CD4-positive, alpha-beta T cell treated with Interleukin-4 for 4 hours (primary cell): ENCODE measurements around the gene ENOX1.

ENCODE experiments used
- DNase-seq: peaks from one replicate; pipeline ENCODE4 v3.0.0-alpha.2; 2020

The ENOX1 gene

DNA sequence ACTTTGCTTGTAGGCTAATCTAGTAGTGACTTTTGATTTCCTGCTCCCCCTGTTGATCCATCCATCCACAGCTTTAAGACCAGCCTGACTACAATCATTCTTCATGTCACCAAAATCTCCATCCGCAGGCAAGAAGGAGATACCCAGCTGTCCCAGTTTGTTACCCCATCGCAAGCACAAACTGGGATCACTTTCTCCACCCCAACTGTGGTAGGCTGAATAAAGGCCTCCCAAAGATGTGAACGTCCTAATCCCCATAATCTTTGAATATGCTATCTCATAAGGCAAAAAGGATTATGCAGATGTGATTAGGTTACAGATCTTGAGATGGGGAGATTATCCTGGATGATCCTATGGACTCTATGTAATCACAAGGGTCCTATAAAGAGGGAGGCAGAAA is 202.0 kb downstream of the ENOX1 start:
- no peak for DNase-seq

DNA sequence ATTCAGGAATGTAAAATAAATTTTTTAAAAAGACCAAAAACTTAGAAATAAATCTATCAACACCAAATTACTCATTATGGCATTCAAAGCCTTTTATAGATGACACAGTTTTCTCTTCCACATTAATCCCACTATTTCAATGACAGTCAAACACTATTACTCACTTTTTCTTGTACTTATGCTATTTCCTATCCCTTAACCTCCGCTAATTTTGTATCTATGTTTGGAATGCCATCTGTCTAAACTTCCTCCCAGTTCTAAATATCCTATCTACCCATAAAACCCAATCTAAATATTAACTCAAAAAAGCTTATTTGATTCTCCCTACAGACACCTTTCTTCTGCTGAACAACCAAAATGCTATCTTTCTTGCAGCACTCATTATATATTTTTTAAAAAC is 203.5 kb downstream of the ENOX1 start:
- DNase-seq, result no peak

- no peak for DNase-seq
Observed at GRCh38 chr13:43580280-43580679, 206.5 kb downstream of the ENOX1 start.

DNA sequence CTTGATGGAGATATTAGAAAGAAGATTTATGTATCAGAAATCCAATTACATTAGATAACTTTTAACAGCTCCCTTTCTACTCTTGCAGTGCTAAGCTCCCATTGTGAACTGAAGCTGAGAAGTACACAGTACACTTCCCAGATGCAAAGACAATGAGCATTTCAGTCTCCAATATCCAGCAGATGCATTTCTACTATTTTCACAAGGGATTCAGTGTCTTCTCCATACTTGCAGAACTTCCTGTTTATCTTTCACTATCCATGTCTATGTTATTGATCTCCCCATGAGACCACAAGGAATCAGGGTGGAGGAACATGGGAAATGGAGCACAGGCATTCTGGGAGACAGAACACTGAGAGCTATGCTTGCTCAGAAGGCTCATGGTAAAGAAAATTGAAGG is 207.5 kb downstream of the ENOX1 start:
- DNase-seq, result no peak

DNA sequence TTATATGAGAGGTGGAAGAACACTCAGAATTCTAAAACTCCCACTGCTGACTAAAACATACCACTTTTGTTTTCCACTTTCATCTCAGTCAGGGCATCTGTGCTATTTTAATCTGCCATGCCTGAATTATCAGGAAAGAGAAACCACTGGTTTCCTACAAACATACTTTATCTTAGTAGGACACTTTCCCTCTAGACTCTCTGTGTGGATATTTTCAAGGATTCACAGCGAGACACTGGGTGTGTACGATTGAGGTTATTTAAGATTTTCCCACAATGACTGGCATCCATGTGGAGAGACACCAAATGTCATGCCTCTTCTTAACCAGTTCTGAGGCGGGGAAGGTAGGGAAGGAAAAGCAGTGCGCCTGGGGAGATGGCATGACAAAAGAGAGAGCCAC is 212.2 kb downstream of the ENOX1 start:
- no peak for DNase-seq

GRCh38 chr13:43573802-43574514 is 212.8 kb downstream of the ENOX1 start:
- DNase-seq, result no peak

- DNase-seq, result no peak
Observed at GRCh38 chr13:43573361-43573740, 213.4 kb downstream of the ENOX1 start.

DNA sequence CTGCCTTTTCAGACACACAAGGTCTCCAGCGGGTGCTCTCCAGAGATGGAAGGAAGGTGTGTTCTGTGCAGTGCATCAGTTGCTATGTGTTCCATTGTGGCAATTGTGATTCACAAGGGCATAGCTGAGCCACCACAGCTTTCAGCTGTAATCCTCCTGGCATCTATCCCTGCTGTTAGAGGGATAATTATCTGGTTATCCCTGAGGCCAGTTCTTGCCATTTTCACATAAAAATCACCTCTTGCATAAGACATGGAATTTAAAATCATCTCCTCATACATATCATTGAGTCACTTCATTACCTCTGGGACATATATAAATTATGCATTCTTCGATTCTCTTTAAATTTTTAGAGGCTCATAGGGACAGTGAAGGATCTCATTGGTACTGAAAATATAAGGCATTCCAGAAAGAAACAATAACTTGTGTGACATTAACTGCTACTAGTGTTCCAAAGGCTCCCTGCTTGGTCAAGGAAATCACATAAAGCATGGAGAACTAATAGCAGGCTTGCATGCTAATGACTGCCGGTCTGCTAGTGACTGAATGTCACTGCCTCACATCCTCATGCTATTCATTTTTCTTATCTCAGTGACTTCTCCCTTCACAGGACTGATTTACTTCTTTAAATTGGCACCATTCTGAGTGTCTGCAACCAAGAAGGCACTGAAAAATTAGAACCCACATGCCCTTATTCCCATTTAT is 214.0 kb downstream of the ENOX1 start:
- no peak for DNase-seq

- no peak for DNase-seq
Observed at GRCh38 chr13:43569658-43570057, 217.1 kb downstream of the ENOX1 start.

DNA sequence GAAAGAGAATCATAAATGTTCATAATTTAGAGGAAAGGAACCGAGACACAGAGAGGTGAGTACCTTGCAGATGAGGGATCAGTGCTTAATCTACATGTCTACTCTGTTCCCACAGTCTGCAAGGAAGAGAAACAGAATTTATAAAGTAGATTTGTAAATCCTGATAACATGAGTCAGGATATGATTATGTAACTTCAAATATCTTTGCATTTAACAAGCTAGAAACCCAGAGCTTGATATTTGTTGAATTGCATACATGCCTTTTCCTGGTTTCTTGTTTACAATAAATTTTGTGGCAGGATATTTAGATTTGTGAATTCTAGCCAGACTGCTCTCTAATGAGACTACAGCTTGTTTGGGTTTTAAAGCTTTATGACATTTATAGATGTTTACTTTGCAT is 219.2 kb downstream of the ENOX1 start:
- no peak for DNase-seq

DNA sequence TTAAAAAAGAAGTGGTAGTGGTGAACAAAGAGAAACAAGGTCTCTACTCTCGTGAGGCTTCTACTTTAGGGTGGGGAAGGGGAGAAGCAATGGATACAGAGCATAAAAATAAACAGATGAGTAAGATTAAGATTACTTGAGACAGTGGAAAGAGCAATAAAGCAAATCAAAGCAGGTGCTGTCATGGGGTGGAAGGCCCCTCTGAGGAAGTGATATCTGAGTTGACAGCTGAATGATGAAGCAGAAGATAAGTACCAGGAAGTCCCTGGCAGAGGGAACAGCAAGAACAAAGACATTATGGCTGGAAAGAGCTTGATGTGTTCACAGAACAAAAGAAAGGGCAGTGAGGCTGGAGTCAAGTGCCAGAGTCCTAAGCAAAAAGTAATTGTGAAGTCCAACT is 221.8 kb downstream of the ENOX1 start:
- no peak for DNase-seq

DNA sequence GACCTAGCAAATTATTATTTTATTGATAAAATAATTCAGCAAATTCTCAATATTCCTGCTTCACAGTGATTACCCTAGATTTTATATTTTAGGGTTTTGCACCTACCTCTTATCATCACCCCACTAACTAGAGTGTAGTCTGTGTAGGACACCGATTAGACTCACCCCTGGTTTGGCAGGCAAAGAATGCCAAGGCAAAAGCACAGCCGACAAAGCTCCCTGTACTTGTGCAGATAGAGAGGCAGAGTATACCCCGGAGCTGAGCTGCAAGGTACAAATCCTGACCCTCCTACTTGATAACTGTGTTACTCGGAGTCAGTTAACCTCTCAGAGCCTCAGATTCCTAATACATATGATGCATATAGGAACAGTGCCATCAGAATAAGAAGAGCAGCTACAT is 225.7 kb downstream of the ENOX1 start:
- DNase-seq, result no peak

GRCh38 chr13:43558939-43559338 is 227.8 kb downstream of the ENOX1 start:
- DNase-seq, result no peak

GRCh38 chr13:43558326-43558725 is 228.4 kb downstream of the ENOX1 start:
- DNase-seq, result no peak

DNA sequence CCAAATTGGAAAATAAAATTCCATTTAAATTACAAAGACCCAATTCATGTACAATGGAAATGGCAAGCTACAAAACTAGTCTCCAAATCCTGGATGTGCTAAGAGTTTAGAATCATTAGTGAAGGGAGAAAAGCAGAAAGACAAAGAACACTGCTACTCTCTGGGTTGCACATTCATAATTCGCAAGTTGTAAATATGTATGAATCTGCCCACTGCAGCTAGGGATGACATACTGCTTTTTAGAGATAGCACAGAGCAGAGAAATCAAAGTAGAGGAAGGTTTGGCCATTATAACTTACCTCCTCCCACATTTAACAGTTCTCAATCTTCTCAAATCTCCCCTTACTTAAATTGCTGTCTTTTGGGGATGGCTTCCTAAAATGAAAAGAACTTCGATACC is 231.1 kb downstream of the ENOX1 start:
- no peak for DNase-seq

- no peak for DNase-seq
Observed at GRCh38 chr13:43551897-43552456, 234.8 kb downstream of the ENOX1 start.

GRCh38 chr13:43546816-43547215 is 240.0 kb downstream of the ENOX1 start:
- no peak for DNase-seq

- DNase-seq, result no peak
Observed at GRCh38 chr13:43546251-43546650, 240.5 kb downstream of the ENOX1 start.

DNA sequence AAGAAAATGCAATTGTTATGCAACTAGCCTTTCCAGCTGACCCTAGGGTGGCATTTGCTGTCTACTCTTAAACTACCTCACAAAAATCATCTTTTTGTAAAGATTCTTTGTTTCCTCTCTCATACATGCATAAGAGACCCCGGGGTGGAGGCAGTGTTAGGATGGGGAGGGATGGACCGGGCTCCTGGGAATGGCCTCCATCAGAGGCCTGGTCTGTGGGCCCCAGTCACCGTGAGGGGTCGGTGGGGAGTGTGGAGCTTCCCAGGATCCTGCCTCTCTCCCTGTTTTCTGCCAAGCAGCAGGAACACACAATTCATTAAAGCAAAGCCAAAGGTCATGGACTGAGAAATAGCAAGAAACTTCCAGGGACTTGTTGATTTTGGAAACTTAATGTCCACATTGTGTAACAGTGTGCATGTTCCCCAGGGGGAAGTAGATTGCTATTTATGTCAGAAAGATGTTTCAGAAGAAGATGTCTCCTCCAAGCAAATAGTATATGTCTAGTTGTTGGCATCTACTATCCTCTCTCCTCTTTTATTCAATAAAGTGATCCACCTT is 241.4 kb downstream of the ENOX1 start:
- no peak for DNase-seq

DNA sequence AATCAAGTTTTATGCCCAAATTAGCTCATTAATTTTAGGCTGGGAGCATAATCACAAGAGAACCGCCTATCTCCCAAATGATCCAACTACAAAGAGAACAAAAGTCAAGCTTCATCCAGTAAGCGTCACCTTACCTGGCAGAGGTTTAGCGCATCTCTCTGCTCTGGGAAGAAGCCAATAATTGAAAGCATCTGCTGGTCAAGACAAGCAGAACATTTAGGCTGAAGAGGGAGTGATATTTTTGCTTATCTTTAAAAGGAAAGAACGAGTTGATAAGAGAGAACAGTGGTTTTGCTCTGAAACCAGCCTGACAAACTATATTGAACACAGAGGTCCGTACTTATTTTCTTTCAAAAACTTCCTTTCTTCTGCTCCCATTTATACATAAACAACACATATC is 242.1 kb downstream of the ENOX1 start:
- no peak for DNase-seq

DNA sequence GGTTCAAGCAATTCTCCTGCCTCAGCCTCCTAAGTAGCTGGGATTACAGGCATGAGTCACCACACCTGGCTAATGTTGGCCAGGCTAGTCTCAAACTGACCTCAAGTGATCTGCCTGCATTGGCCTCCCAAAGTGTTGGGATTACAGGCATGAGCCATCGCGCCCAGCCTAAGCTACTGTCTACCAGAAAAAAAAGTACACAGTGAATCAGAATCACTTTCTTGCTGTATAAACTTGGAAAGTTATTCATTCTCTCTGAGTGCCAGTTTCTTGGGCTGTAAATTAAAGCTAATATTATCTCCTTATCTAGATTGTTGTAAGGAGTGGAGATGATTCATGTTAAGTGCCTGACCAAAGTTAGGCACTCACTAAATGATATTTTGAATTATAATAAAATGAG is 242.8 kb downstream of the ENOX1 start:
- no peak for DNase-seq

DNA sequence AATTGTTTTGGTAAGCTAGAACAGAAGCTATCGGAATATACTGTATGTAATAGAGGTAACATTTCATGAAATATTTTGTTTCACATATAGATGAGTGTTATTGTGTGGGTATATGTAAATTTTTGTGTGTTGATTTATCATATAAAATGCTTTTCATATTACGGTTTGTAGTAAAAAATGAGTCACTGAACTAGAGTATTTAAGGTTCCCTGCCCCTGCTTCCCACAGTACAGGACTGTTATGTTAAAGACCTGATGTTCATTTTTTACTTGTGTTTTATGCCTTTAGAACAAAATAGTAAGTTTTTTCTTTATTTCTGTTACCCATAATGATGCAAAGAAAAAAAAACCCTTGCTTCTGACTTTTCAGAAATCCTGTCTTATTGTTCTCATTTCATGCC is 243.4 kb downstream of the ENOX1 start:
- no peak for DNase-seq

- no peak for DNase-seq
Observed at GRCh38 chr13:43537124-43537523, 249.6 kb downstream of the ENOX1 start.

GRCh38 chr13:43529796-43530195 is 257.0 kb downstream of the ENOX1 start:
- no peak for DNase-seq
